RPMI8226 (cell line): ENCODE results near the gene ZBTB46.
"Not testable (repeated sequence)": the region's sequence is repeated elsewhere in the genome, so short reads cannot be mapped to it uniquely, and the experiment has no call there.

Experiments used
- DNase-seq: peaks from one replicate; pipeline ENCODE4 v3.0.0-alpha.2; 2015

ZBTB46 gene

DNA sequence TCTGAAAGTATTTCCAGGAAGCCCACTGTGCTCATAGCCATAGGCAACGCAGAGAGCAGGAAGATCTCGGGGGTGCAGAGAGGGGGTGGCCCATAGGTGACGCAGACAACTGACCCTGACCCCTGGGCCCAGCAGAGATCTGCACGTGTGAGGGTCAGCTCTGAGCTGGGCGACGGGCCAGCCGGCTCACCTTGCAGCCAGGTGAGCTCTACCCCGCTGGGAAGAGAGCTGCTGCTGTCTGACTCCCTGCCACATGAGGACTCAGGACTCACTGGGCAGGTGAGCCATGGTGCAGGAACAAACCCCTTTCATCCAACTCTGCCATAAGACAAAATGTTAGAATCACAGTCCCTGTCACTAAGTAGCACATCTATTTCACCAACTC, 19.6 kb downstream of the ZBTB46 start:
- no peak for DNase-seq

DNA sequence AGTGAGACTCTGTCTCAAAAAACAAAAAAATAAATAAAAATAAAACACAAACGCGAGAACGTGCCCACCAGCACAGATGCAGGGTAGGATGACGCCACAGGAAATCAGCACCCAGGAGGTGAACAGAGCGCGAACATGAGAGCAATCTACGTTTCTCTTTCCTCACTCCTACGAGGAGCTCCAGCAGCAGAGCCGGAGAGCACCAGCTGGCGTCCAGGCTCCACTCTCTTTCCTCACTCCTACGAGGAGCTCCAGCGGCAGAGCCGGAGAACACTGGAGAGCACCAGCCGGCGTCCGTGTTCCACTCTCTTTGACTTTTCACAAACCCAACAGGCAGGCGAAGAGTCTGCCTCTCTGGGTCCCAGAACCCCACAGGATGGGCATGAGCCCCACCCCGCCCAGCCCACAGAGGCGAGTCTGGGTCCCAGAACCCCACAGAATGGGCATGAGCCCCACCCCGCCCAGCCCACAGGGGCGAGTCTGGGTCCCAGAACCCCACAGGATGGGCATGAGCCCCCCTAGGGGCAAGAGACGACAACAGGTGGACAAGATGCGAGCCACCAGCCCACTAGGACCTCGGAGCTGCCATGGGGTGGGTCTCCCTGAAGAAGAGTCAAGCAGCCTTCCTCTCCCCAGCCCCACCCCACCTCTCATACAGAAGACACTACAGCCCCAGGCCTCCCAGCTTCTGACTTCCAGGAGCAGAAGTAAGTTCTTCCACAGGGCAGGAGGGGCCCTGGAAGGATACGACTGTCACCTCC, 20.2 kb downstream of the ZBTB46 start:
- no peak for DNase-seq

DNA sequence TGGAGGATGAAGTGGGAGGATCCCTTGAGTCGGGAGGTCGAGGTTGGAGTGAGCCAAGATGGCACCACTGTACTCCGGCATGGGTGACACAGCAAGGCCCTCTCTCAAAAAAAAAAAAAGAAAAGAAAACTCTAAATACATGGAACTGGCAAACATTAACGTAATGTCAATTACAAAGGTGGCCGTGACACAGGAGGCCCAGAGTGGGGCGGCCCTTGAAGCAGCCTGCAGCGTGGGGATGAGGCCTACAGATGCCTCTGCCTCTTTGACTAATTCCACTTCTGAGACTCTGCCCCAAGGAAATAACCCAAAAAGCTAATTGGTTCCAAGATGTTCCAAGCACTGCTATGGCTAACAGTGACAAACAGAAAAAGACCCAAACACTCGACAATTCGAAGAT, 21.2 kb downstream of the ZBTB46 start:
- DNase-seq = no peak

DNA sequence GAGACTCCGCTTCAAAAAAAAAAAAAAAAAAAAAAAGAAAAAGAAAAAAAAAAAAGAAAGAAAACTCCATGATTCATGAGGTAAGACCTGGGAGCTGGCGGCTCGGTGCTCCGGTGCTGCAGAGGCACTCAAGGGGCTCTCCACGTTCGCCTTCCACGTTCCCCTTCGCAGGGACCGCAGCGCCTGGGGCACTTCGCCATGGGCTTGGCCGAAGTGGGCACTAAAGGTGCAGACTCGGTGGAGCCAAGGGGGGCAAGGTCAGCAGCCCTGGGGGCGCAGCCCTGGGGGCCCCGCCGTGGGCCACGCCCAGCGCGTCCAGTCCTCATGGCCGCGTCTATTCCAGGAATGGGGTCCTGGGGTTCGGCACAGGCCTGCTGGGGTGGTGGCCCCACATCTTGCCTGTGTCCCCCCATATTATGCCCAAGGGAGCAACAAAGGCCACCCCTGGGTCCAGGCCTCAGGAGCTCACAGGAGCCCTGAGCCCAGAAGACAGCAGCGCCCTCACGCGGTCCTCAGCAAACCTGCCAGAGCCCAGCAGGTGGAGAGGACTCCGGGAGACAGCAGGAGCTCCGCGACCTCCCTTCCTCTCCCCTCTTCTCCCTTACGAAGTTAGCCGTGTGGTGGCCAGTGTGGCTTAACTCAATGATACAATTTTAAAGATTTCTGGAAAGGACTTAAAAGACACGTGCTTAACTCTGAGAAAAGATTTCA, 21.9 kb downstream of the ZBTB46 start:
- DNase-seq = no peak

DNA sequence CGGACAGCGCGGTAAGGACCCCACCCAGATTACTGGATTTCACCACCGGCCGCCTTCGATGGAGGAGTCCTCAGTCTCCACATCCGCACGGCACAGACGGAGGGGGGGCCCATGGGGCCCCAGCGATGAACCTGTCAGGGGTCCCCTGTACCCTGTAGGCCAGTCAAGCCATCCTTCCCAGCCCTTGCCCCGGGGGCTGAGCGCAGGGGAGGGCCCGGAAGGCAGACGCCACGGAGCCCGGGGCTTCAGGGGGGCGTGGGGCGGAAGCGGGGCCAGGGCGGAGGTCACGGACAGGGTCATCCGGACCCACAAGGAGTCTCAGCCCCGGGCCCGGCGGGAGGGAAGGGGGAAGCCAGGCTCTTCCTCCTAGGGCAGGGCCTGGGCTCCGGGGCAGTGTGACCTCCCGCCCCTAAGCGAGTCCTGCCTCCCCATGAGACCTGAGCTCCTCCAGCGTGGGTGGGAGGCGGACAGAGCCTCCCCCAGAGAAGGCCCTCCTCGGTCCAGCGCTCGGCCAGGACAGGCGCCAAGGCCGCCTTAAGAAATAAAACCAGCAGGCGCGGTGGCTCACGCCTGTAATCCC, 22.8 kb downstream of the ZBTB46 start:
- DNase-seq = no peak

DNA sequence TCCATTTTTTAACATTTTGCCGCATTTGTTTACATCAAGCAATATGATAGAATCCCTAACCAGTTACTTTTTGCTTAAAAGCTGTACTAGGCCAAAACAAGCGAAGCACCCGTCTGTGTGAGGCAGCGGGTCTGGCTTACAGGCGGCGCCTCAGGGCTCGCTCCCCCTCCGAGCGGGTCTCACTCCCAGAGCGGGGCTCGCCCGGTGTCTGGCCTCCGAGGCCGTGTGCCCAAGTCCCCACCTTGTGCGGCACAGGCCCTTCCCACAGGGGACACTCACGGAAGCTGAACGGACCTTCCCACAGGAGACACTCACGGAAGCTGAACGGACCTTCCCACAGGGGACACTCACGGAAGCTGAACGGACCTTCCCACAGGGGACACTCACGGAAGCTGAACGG, 23.4 kb downstream of the ZBTB46 start:
- no peak for DNase-seq

DNA sequence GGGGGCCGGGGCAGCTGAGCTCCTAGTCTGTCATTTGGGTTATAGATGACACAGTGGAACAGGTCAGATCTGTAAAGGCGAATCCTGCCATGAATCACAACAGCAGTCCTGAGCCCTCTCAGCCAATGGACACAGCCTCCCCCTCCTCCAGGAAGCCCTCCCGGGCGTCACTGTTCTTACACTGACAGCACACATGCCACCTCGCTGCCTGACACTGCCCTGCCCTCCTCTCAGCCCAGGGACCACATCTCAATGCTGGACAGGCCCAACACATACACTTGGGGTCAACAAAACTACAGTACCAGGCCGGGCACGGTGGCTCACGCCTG, 26.8 kb downstream of the ZBTB46 start:
- no peak for DNase-seq

DNA sequence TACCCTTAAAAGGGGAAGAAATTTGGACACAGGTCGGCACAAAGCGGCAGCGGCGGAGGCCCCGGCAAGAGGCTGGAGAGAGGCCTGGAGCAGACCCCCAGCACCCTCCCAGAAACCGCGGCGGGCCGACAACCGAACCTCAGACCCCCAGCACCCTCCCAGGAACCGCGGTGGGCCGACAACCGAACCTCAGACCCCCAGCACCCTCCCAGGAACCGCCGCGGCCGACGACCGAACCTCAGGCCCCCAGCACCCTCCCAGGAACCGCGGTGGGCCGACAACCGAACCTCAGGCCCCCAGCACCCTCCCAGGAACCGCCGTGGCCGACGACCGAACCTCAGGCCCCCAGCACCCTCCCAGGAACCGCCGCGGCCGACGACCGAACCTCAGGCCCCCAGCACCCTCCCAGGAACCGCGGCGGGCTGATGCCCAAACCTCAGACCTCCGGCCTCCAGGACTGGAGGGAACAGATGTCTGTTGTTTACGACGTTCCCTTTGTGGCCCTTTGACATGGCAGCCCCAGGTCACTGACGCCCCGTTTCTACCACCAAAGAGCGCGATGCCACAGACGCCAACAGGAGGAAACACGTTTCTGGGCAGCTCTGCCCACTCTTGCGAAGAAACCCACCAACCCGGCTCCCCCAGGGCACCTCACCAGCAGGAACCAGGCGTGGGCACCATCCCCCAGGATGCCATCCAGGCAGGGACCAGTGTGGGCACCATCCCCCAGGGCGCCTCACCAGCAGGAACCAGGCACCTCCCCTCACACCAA, 28.4 kb downstream of the ZBTB46 start:
- no peak for DNase-seq

DNA sequence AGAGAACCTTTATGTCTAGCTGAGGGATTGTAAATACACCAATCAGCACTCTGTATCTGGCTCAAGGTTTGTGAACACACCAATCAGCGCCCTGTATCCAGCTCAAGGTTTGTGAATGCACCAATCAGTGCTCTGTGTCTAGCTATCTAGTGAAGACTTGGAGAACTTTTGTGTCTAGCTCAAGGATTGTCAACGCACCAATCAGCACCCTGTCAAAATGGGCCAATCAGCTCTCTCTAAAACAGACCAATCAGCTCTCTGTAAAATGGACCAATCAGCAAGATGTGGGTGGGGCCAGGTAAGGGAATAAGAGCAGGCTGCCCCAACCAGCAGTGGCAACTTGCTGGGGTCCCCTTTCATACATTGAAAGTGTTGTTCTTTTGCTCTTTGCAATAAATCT, 29.9 kb downstream of the ZBTB46 start:
- not testable (repeated sequence) for DNase-seq

DNA sequence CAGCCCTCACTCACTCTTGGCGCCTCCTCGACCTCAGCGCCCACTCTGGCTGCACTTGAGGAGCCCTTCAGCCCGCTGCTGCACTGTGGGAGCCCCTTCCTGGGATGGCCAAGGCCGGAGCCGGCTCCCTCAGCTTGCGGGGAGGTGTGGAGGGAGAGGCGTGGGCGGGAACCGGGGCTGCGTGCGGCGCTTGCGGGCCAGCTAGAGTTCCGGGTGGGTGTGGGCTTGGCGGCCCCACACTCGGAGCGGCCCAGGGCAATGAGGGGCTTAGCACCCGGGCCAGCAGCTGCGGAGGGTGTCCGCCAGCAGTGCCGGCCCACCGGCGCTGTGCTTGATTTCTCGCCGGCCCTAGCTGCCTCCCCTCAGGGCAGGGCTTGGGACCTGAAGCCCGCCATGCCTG, 30.7 kb downstream of the ZBTB46 start:
- not testable (repeated sequence) for DNase-seq

DNA sequence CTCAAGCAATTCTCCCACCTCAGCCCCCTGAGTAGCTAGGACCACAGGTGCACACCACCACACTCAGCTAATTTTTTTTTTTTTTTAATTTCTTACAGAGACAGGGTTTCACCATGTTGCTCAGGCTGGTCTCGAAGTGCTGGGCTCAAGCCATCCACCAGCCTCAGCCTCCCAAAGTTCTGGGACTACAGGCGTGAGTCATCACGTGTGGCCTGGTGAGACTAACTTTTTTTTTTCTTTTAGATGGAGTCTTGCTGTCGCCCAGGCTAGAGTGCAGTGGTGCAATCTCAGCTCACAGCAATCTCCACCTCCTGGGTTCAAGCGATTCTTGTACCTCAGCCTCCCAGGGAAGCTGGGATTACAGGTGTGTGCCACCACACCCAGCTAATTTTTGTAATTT, 31.9 kb downstream of the ZBTB46 start:
- DNase-seq = not testable (repeated sequence)

DNA sequence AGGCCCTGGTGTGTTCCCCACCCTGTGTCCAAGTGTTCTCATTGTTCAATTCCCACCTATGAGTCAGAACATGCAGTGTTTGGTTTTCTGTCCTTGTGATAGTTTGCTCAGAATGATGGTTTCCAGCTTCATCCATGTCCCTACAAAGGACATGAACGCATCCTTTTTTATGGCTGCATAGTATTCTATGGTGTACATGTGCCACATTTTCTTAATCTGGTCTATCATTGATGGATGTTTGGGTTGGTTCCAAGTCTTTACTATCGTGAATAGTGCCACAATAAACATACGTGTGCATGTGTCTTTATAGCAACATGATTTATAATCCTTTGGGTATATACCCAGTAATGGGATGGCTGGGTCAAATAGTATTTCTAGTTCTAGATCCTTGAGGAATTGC, 33.9 kb downstream of the ZBTB46 start:
- DNase-seq = not testable (repeated sequence)

DNA sequence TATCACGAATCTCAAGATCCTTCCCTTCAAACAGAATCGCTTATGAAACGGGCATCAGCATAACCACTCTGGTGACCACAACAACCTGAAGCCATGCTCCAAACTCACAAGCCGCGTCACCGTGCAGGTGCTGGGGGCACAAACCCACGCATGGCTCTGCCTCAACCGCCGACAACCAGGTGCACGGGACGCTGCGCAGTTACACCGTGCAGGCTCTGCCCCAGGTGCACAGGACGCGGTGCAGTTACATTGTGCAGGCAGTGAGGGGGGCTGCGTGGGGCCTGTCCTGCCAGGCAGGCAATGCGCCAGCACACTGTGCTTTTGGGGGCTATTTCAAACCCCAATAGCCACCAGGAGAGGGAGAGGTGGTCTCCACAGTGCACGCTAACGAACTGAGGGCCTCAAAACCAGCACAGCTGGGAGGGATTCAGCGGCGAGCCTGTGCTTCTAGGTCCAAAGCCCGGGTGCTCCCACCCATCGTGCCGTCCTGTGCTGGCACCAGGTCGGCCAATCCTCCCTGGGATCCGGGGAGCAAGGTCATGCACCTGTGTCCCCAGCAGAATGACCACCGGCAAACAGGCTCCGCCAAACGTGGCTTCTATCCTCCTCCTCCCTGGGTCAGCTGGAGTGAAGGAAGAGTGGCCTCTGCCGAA, 35.8 kb downstream of the ZBTB46 start:
- peak; percentile 89 for DNase-seq

DNA sequence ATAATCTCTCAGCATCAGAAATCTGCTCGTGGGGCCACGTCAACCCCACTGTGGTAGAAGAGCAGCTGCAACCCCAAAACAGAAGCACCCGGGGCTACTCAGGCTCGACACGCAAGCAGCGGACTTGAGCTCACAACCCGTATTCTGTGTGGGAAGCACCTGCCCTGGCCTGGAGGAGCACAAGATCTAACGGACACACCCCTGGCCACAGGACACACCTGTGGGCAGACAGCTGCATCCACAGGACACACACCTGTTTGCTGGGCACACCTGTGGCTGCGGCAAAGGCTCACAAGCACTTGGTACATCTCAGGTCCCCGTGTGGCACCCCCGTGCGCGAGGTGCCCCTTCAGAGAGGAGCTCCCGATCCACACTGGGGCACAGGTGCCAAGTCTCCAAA, 36.5 kb downstream of the ZBTB46 start:
- DNase-seq = peak; percentile 86

DNA sequence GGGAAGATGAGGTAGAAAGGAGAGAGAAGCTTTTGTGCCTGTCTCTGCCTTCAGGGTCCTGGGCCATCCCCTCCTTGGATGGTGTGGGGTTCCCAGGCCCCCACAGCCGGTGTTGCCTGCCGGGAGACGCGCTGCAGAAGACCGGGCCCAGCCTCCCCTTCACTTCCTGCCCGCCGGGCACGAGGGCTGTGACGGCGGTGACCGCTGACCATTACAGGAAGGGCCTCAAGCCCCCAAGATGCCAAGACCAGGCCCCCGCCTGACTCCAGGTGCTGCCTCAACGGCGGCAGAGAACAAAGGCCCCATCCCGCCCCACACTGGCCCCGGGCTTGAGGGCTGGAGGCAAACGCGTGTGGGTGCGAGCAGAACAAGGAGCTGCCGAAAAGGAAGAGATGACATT, 38.2 kb downstream of the ZBTB46 start:
- DNase-seq = no peak

DNA sequence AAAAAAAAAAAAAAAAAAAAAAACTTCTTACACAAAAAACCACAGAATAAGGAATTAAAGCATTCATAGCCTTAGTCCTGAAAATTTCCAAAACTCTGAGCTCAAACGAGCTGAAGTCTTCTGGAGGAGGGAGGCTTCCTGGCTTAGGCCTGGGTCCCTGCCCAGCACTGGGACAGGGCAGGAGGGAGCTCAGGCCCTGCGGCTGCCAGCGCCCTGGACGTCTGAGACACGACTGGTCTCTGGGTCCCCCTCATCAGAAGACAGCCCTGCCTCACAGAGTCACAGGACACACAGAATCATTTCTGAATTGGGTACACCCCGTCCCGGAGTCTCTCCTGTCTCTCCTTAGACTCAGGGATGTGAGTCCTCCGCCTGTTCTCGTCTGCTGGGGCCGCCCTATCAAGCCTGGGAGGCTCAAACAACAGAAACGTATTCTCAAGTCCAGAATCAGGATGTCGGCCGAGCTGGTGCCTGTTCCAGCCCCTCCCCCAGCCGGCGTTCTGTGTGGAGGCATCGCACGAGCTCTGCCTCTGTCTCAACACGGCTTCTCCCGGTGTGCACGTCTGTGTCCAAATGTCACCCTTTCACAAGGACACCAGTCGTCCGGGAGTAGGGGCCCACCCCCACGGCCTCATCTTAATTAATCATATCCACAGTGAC, 39.4 kb downstream of the ZBTB46 start:
- DNase-seq = no peak

DNA sequence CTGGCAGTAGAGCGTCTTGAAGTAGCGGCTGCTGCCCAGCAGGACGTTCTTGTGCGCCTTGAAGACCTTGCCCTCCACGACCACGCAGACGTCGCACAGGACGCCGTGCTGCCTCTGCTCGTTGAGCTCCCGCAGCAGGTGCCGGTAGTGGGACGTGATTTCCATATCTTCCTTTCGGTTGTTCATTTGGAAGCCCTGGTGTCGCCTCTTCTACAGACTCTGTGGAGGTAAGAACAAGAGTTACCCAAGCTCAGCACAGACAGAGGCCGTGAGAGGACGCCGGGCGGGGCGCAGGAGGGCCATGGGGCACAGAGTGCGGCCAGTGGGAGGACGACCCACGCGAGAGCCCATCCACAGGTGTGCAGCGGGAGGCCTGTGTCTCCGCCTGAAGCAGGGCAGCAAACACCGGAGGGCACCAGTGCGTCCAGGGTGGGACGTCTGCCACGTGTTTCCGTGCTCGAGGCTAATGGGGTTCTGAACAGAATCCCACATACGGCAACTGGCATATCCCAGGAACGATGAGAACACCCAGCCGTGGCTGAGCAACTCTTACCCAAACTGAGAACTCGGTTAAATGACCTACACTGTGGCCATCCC, 40.4 kb downstream of the ZBTB46 start:
- no peak for DNase-seq

DNA sequence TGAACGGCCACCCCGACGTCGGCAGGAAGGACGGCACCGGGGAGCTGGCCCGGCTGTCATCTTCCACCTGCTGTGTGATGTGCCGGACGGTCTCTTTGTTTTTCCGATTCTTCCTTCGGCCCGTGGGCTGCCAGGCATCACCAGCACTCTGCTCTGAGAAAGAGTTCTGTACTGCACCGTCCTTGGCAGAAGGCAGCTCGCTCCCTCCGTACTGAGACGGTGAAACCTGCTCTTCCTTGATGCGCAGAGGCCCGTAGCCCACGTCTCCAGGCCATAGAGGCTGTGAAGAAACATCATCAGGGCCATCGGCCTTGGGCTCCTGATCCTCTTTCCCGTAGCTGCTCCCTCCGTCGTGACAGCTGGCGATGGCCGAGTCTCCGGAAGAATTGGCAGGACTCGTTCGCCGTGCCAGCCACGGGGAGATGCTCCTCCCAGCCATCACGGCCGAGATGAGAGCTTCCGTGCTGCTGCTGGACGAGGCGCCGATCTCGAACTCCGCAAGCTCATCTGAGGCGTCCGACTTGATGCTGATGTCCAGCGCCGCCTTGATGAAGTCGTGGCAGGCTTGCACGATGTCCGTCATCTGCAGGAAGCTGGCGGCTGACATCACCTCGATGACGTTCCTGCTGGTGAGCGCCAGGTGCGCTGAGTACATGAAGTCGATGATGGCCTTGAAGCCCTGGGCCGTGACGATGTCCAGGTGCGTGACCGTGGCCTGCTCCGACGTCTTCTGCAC, 41.1 kb downstream of the ZBTB46 start:
- DNase-seq = no peak

DNA sequence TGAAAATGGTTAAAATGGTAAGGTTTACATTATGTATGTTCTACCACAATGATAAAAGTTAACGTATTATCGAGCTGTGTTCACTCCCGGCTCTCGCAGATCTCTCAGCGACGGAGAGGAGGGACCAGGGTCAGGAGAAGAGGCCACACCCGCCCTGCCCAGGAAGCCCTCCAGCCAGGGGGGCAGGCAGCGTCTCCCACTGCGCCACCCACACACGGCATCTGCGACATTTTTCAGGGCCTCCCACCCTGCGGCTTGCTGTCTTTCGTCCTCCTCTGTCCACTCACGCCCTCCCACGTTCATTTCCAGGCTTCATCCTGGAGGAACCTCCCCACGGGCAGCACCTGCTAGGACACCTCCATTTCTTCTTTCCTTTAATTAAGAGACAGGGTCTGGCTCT, 43.3 kb downstream of the ZBTB46 start:
- DNase-seq = no peak

DNA sequence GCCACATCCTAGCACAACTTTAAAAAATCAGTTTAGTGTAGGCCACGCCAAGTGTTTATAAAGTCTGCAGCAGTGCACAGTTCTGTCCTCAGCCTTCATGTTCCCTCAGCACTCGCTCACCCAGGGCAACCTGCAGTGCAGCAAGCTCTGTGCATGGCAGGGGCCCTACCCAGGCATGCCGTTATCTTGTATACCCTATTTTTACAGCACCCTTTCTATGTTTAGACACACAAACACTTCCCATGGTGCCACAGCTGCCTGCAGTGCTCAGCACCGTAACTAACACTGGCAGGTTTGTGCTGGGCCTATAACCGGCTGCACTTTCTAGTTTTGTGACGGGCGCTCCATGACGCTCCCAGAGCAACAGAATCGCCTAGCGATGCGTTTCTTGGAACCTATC, 43.8 kb downstream of the ZBTB46 start:
- DNase-seq = no peak

DNA sequence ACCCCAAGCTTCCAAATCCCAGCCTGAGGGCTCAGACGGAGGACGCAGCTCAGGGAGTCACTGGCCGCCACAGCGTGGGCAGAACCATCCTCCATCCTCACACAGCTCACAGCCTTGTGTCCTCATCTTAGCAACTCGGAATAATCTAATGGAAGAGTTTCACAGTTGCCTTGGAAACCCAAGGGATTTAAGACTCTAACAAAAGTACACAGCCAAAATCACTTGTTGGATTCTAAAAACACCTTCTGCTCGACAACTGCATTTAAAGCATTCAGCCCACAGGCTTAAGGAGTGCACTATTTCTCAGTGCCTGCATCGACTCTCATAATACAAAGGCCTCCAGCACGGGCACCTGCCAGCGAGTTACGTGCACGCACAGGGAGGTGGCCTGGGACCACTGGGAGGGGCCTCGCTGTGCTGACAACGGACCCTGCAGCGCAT, 45.4 kb downstream of the ZBTB46 start:
- DNase-seq = no peak
